ENCODE results near the gene TUBGCP5. TPM values are rescaled to one million over a fixed set of nuclear protein-coding genes. Genes with fewer than 3 reads are reported as not detected.

Gene TUBGCP5
- total and polyA plus RNA-seq, 2 donors (not counting 3 experiments of a cell fraction or from before 2014, with no cell fraction given) = 6.7 to 18.6 TPM

GRCh38 chr15:22973286-22973685 lies 66.1 kb downstream of the TUBGCP5 start:
- H3K27me3 ChIP-seq (ENCODE audit: control insufficient read depth in 2 of 2, insufficient read depth in 2 of 2, low read length in 2 of 2) = no peaks in the 10 kb centered on the region
- no peaks in the 10 kb centered on the region for H3K36me3 ChIP-seq (ENCODE audit: control insufficient read depth in 2 of 2, extremely low read depth in 1 of 2, insufficient read depth in 2 of 2, low read length in 2 of 2)
- no TSS peak for BruUV-seq (replicated peaks)
- dilution Hi-C loops (cut with MboI; ENCODE audit: extremely low pct_ligation_motif_present, low sequenced_read_pairs) (no loop called here), intact Hi-C loops (cut with micrococcal nuclease) (no loop called here)
- no peak overlapping the region for H3K9ac ChIP-seq (replicated peaks; ENCODE audit: extremely low read depth, insufficient read depth, low read length)
- H3K79me2 ChIP-seq (ENCODE audit: control insufficient read depth, insufficient read depth, low read length) = peaks cover 88% of the 10 kb centered on the region
- POLR2A ChIA-PET = no interaction called here
- TF ChIP-seq EZH2 (IDR thresholded peaks at IDR 0.05; ENCODE audit: borderline replicate concordance, low read depth, low read length, severe bottlenecking) (no peak), GATA2 (IDR thresholded peaks at IDR 0.05; ENCODE audit: insufficient read depth, insufficient read length, low read depth, low read length) (no peak), MYC (IDR thresholded peaks at IDR 0.05; ENCODE audit: low read depth, low read length) (no peak), JUN (IDR thresholded peaks at IDR 0.05; ENCODE audit: borderline replicate concordance, insufficient read depth, insufficient read length, low read depth) (no peak), FOS (IDR thresholded peaks at IDR 0.05; ENCODE audit: borderline replicate concordance, insufficient read depth, low read length) (no peak), POLR2AphosphoS5 (IDR thresholded peaks at IDR 0.05; ENCODE audit: insufficient read depth, low read depth, low read length) (no peak), MAX (IDR thresholded peaks at IDR 0.05; ENCODE audit: insufficient read depth, insufficient read length) (no peak), CTCF (IDR thresholded peaks at IDR 0.05; ENCODE audit: extremely low read depth in 1 of 2, insufficient read depth in 1 of 2, low read depth in 1 of 2, low read length in 2 of 2) (no peak), POLR2A (IDR thresholded peaks at IDR 0.05; ENCODE audit: low read depth, low read length) (no peak)
- no peak overlapping the region for H2AFZ ChIP-seq (ENCODE audit: low read depth, low read length)
- H3K27ac ChIP-seq (ENCODE audit: insufficient read depth, low read depth, low read length) = no peak overlapping the region
- no peaks in the 10 kb centered on the region for H3K9me1 ChIP-seq (replicated peaks; ENCODE audit: control insufficient read depth, extremely low read depth, insufficient read depth, low read length)
- no peak for DNase-seq (ENCODE audit: low read depth, low spot score)
- FAIRE-seq = no peak
- peaks cover 13% of the 10 kb centered on the region for H3K4me1 ChIP-seq (ENCODE audit: control insufficient read depth, extremely low read depth, insufficient read depth, low read length)
- H3K9me3 ChIP-seq (replicated peaks; ENCODE audit: control insufficient read depth, insufficient read depth, low read length) = no peaks in the 10 kb centered on the region
- H3K4me2 ChIP-seq (ENCODE audit: insufficient read depth, low read length) = no peak overlapping the region
- CTCF ChIA-PET = no interaction called here
- no peaks in the 10 kb centered on the region for H4K20me1 ChIP-seq (replicated peaks; ENCODE audit: control insufficient read depth, extremely low read depth, insufficient read depth, low read length)
- H3K4me3 ChIP-seq (replicated peaks in 1 of 3; ENCODE audit: insufficient read depth in 1 of 3, low read depth in 1 of 3, low read length in 3 of 3) = no peak overlapping the region
